GM15510 (cell line): ENCODE results near the gene CTIF.

Experiments used
- POLR2A ChIP-seq: IDR thresholded peaks from 3 replicates; pipeline ENCODE4 v1.6.1; 2011; ENCODE audit warnings: borderline replicate concordance; ENCODE audit not compliant: insufficient read length; ENCODE audit errors: extremely low read depth

CTIF gene

GRCh38 chr18:48817021-48817461, 278.2 kb downstream of the CTIF start:
- TF ChIP-seq POLR2A = no peak

- TF ChIP-seq POLR2A = no peak
These were observed 279.8 kb downstream of the CTIF start for GRCh38 chr18:48818329-48819254.

- TF ChIP-seq POLR2A = no peak
These were observed 280.4 kb downstream of the CTIF start for GRCh38 chr18:48819276-48819675.

DNA sequence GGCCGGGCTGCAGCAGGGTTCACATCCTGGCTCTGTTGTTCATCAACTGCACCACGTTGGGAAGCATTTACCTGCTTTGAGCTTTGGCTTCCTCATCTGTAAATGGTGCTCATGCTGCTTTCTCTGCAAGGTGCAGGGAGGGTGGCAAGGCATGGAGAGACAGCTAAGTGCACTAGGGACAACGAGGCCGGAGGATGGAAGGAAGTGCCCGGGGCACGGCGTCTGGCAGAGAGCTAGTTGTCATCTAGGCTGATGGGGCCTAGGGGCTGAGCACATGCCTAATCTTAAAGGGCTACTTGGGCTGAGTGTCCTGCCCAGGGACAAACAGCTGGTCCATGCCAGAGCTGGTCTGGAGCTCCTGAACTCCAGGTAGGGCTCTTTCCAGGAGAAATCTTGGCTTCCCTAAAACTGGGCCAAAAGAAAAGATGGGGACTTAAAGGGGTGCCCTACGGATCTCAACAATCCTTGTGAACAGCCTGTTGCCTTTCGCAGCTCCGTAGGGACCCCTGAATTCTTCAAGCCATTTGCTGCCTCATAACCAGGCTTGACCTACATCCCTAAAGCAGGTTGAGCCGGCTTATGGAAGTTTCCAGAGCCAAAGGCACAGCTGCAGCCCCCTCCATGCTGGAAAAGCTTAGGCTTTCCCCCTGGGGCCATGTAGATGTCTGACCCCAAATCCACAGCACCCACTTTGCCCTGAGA, 281.1 kb downstream of the CTIF start:
- TF ChIP-seq POLR2A = no peak

DNA sequence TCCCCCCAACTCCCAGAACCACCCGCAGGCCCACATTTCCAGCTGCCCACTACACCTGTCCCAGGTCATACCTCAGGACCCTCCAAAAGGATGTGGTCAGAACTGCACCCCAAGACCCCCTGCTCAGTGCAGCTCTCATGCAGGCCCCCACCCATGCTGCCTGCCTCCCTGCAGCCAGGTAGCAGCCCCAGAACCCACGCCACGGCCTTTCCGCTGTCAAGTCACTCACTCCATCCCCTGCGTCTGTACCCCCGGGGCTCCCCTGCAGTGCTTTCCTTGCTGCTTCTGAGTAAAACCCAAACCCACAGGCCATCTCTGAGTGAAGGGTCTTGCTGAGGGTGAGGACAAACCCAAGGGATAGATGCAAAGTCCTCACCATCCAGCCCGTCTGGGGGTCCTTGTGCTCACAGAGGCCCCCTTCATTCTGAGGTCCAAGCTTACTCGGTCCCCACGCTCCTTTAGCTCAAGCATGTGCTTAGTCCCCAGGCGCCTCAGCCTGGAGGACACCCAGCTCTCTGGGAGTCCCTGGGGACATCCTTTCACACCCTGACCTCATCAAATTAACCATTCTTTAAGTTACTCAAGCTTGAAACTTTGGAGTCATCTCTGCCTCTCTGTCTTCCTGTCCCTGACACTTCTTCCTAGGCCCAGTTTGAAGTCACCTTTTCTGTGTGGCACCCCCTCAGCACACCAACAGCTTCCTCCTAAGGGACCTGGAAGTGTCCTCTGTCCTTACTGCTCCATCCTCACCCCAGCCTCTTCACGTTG, 281.8 kb downstream of the CTIF start:
- TF ChIP-seq POLR2A = no peak

DNA sequence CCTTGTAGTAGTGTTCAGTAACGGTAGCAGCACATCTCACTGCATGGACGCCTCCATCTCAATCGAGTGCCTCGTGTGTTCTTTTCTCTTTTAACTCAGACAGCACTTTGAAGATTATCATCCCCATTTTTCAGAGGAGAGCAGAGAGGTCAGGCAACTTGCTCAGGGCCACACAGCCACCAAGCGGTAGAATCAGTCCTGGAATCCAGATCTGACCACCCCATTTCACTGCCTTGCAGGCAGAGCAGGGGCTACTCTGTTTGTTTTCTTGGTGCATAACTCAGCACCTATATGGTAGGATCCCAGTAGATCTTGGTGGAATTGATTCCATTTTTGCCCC, 282.4 kb downstream of the CTIF start:
- TF ChIP-seq POLR2A = no peak

GRCh38 chr18:48821845-48822244, 283.0 kb downstream of the CTIF start:
- no peak for TF ChIP-seq POLR2A

DNA sequence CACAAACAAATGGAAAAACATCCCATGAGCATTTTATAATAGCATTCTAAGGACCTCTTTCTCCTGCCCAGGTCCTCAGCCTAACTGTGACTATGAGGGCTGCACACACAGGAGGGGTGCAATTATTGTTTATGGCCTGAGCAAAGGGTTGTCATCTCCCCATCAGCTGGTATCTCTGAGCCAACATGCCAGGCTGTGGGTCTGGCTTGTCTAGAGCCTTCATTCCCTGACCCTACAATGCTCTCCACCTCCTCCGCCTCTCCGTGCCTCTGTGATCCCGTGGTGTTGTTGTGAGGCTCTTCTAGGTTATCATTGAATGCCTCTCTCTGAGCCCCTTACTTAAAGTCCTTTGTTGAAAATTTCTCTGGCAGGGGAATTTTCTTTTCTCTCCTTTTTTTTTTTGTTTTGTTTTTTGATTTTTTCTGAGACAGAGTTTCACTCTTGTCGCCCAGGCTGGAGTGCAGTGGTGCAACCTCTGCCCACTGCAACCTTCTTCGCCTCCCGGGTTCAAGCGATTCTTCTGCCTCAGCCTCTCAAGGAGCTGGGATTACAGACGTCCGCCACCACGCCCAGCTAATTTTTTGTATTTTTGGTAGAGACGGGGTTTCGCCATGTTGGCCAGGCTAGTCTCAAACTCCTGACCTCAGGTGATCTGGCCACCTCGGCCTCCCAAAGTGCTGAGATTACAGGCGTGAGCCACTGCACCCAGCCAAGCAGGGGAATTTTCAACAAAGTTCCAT, 285.6 kb downstream of the CTIF start:
- TF ChIP-seq POLR2A = no peak

DNA sequence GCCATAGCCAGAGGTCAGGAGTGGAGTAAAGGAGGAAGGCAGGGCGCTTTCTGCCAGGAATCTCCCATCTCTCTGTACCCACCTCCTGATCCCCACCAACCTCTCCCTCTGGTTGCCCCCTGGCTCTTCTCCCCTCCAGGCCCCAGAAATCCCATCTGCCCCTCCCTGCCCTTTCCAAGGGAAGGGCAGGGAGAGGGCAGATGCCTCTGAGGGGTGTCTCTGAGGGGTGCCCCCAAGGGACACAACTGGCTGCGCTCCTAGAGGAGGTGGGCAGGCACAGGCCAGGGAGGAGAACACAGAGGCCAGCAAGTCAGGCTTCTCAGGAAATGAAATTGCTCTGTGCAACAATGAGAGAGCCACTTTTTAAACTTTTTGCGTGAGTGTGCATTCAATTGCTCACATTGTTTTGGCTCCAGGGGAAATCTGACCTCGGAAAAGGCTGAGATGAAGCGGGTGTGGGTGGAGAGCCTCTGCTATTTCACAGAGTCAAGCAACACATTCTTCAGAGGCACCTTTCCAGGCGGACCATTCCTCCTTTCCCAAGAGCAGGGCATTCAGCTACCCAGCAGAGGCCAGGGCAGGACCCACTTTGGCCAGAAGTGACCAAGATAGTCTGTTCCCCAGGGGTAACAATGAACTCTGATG, 286.4 kb downstream of the CTIF start:
- no peak for TF ChIP-seq POLR2A

- no peak for TF ChIP-seq POLR2A
These were observed 287.4 kb downstream of the CTIF start for GRCh38 chr18:48826271-48826670.

- TF ChIP-seq POLR2A = no peak
These were observed 288.0 kb downstream of the CTIF start for GRCh38 chr18:48826806-48827205.

DNA sequence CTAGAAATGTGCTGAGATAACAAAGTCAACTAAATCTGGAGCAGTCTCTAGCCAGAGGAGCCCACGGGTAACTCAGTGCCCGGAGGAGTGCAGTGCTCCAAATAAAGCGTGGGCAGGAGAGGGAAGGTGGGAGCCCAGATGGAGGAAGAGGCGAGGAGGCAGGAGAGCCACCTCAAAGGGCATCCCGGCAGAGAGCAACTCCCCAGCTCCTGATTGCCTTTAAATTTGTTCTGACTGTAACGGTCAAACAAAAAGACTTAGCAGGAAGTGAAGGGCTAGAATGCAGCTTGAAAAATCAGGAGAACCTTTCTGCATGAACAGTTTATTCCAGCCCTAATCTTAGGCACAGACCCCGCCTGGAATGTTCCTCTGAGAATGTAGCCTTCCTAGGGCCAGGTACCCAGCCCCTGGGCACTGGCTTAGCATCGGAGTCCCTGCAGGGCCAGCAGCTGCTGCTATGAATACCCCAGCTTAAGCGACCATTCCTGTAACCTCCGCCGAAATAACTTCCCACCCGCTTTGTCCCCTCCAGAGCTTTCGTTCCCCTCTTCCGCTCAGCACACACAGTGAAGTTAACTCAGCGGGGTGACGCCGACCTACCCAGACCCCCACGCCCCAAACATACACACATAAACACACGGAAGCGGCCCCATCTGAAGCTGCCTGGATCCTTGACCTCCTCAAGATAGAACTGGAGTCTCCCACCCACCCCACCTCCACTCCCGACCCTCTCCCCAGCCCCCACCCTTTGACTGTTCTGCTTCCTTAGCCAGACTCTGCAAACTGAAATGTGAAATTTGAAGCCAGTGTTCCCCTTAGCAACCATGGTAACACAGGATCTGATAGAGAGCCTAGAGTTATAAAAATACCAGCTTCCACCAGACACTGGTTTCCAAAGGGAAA, 288.7 kb downstream of the CTIF start:
- TF ChIP-seq POLR2A = no peak

DNA sequence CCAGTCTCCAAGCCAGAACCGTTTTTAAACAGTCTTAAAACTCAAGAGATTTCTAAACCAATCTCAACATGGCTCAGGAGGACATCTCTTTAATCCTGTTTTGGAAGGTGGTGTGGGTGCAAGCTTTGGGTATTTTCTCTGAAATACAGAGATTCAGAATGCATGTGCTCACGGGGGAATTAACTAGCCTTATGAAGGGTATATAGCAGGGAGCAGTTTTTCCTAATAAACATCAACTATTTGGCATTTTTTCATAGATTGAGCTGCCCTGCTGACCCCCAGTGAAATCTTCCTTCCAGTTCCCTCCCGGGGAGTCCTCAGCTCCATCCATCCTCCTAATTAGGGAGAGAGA, 289.3 kb downstream of the CTIF start:
- no peak for TF ChIP-seq POLR2A
